CD4-positive, alpha-beta T cell (primary cell): Measurements from ENCODE around the gene FNDC3B. TPM values are rescaled to one million over a fixed set of nuclear protein-coding genes. Genes with fewer than 3 reads are reported as not detected.

Experiments
- ATAC-seq: fragments of 200-7000 bp; cut with Tn5 transposase; one replicate; pipeline ENCODE4 v1.10.0; 2022; ENCODE audit warnings: mild to moderate bottlenecking; ENCODE audit not compliant: poor library complexity
- CTCF ChIA-PET: fragments of 350-600 bp; sonication (Branson Sonifier 250); formaldehyde crosslinking; loops from one replicate; lab custom pipeline; 2021; ENCODE audit warnings: antibody characterized with exemption, inconsistent platforms; lab: Charles Lee
- POLR2A ChIA-PET: fragments of 350-600 bp; sonication (Branson Sonifier 250); formaldehyde crosslinking; loops from one replicate; lab custom pipeline; 2021; ENCODE audit warnings: antibody characterized with exemption, inconsistent platforms; lab: Charles Lee
- DNase-seq, 14 experiments: peaks; one replicate each; pipeline ENCODE4 v3.0.0-alpha.2; 2013 to 2020; ENCODE audit warnings: mixed read lengths in 2 of 14
- H3K27ac ChIP-seq, 2 donors: one replicate each; pipeline versions ENCODE4 v1.5.1 to v1.7.0; 2013; ENCODE audit warnings: low read length in 2 of 2, low read depth in 1 of 2, mild to moderate bottlenecking in 1 of 2
- H3K27me3 ChIP-seq, 2 experiments: 1 replicate in 1 of 2; 2 replicates in 1 of 2; pipeline versions ENCODE4 v1.6.1 to v1.7.0; 2013; ENCODE audit warnings: low read length in 2 of 2, control low read depth in 1 of 2, mild to moderate bottlenecking in 1 of 2, moderate library complexity in 1 of 2; ENCODE audit not compliant: insufficient read depth in 2 of 2, control insufficient read depth in 1 of 2
- H3K36me3 ChIP-seq: one replicate; pipeline ENCODE4 v1.6.1; 2013; ENCODE audit warnings: low read length, control low read depth; ENCODE audit not compliant: insufficient read depth
- H3K4me1 ChIP-seq: one replicate; pipeline ENCODE4 v1.6.1; 2013; ENCODE audit warnings: low read length, control low read depth; ENCODE audit not compliant: insufficient read depth
- H3K4me3 ChIP-seq: one replicate; pipeline ENCODE4 v1.5.1; 2013; ENCODE audit warnings: mild to moderate bottlenecking, low read length, moderate library complexity
- H3K9me3 ChIP-seq, 2 experiments: 1 replicate in 1 of 2; 2 replicates in 1 of 2; pipeline versions ENCODE4 v1.6.1 to v1.7.0; 2013; ENCODE audit warnings: low read length in 2 of 2, mild to moderate bottlenecking in 2 of 2, control low read depth in 1 of 2, moderate library complexity in 1 of 2; ENCODE audit not compliant: control insufficient read depth in 1 of 2, insufficient read depth in 1 of 2
- H3K27ac Mint-ChIP-seq: one replicate; pipeline ENCODE4 v1.8.0; 2020; ENCODE audit warnings: mixed read lengths
- H3K27me3 Mint-ChIP-seq: one replicate; pipeline ENCODE4 v1.8.0; 2021; ENCODE audit warnings: mixed read lengths
- H3K36me3 Mint-ChIP-seq: one replicate; pipeline ENCODE4 v1.8.0; 2021; ENCODE audit warnings: low read depth, mixed read lengths
- H3K4me1 Mint-ChIP-seq: one replicate; pipeline ENCODE4 v1.8.0; 2021; ENCODE audit warnings: low read depth, mixed read lengths
- H3K4me3 Mint-ChIP-seq: one replicate; pipeline ENCODE4 v1.8.0; 2020; ENCODE audit warnings: mild to moderate bottlenecking, mixed read lengths
- H3K9me3 Mint-ChIP-seq: one replicate; pipeline ENCODE4 v1.8.0; 2020; ENCODE audit warnings: mixed read lengths
- CTCF ChIP-seq: fragments of 200-600 bp; IDR thresholded peaks from one replicate; pipeline ENCODE4 v1.8.0; 2022; ENCODE audit warnings: antibody characterized with exemption, mild to moderate bottlenecking
- intact Hi-C, 2 experiments: fragments of 100-400 bp; cut with DNase I in 1 of 2; cut with micrococcal nuclease in 1 of 2; formaldehyde crosslinking; loops; one replicate each; pipeline versions ENCODE4 v1.15.1 to v1.9.0; 2023 to 2025; cut with DNase I, micrococcal nuclease
- total RNA-seq, 174 experiments: library from RNA in 2 of 174; stranded (reverse) in 2 of 174; gene quantifications; one replicate each; pipeline ENCODE4 v1.2.3 and lab custom pipeline; 2021 to 2026

FNDC3B gene
- total RNA-seq, 2 experiments from 2014 or later: 26.1 to 28.7 TPM

- Histone ChIP-seq H3K36me3 (peaks cover 3% of the 10 kb centered on the region), H3K9me3 (no peaks in the 10 kb centered on the region), H3K4me1 (peaks cover 9% of the 10 kb centered on the region), H3K27ac (no peak overlapping the region), H3K4me3 (no peak overlapping the region), H3K27me3 (no peaks in the 10 kb centered on the region)
- ChIA-PET POLR2A (interaction anchor here (0.5 to 0.6 kb wide), 2 partner anchors 93 to 1694 kb away, joined by 3 to 6 read pairs; no protein-coding TSS in a partner anchor), CTCF (no interaction called here)
- H3K9me3 Mint-ChIP-seq: peaks cover 2% of the 10 kb centered on the region
- intact Hi-C loops: no loop called here
- peaks cover 47% of the 10 kb centered on the region for H3K4me1 Mint-ChIP-seq
- DNase-seq (no peak), ATAC-seq (no peak)
- peaks cover 20% of the 10 kb centered on the region for H3K36me3 Mint-ChIP-seq
- no peak overlapping the region for H3K27ac Mint-ChIP-seq
- H3K4me3 Mint-ChIP-seq: no peak overlapping the region
- no peaks in the 10 kb centered on the region for H3K27me3 Mint-ChIP-seq
- no peak for TF ChIP-seq CTCF
These were observed 7.0 kb downstream of the FNDC3B start for GRCh38 chr3:172046268-172046915.

- CTCF ChIA-PET: interaction anchor here (1.1 to 1.3 kb wide), 2 partner anchors 9 to 12 kb away, joined by 3 to 4 read pairs; no protein-coding TSS in a partner anchor
These were observed 8.3 kb downstream of the FNDC3B start for GRCh38 chr3:172047567-172048115.

GRCh38 chr3:172048599-172048998, 9.2 kb downstream of the FNDC3B start:
- H3K27me3 Mint-ChIP-seq: no peaks in the 10 kb centered on the region
- peaks cover 29% of the 10 kb centered on the region for H3K4me1 Mint-ChIP-seq
- no peaks in the 10 kb centered on the region for H3K27me3 ChIP-seq
- no peak for DNase-seq
- CTCF ChIA-PET: interaction anchor here (1.1 to 1.3 kb wide), 2 partner anchors 8 to 13 kb away, joined by 3 to 4 read pairs; no protein-coding TSS in a partner anchor
- POLR2A ChIA-PET: no interaction called here
- no peak overlapping the region for H3K27ac ChIP-seq
- ATAC-seq: no peak
- peaks cover 3% of the 10 kb centered on the region for H3K36me3 ChIP-seq
- peaks cover 37% of the 10 kb centered on the region for H3K36me3 Mint-ChIP-seq
- H3K27ac Mint-ChIP-seq: no peak overlapping the region
- H3K4me1 ChIP-seq: peaks cover 5% of the 10 kb centered on the region
- no peaks in the 10 kb centered on the region for H3K9me3 ChIP-seq
- no peak overlapping the region for H3K4me3 ChIP-seq
- TF ChIP-seq CTCF: no peak
- H3K9me3 Mint-ChIP-seq: peaks cover 2% of the 10 kb centered on the region
- intact Hi-C loops: no loop called here
- no peak overlapping the region for H3K4me3 Mint-ChIP-seq

More at GRCh38 chr3:172047567-172048115, 8.3 kb downstream of the FNDC3B start:
- H3K27ac Mint-ChIP-seq: no peak overlapping the region
- ATAC-seq (no peak), DNase-seq (no peak)
- H3K27me3 Mint-ChIP-seq: no peaks in the 10 kb centered on the region
- no peak for TF ChIP-seq CTCF
- Histone ChIP-seq H3K4me3 (no peak overlapping the region), H3K36me3 (peaks cover 3% of the 10 kb centered on the region), H3K4me1 (peaks cover 5% of the 10 kb centered on the region), H3K27ac (no peak overlapping the region), H3K9me3 (no peaks in the 10 kb centered on the region), H3K27me3 (no peaks in the 10 kb centered on the region)
- H3K9me3 Mint-ChIP-seq: peaks cover 2% of the 10 kb centered on the region
- intact Hi-C loops: no loop called here
- peaks cover 33% of the 10 kb centered on the region for H3K36me3 Mint-ChIP-seq
- peaks cover 34% of the 10 kb centered on the region for H3K4me1 Mint-ChIP-seq
- POLR2A ChIA-PET: no interaction called here
- no peak overlapping the region for H3K4me3 Mint-ChIP-seq
